Measurements from ENCODE around the gene MDFIC. TPM values are rescaled to one million over a fixed set of nuclear protein-coding genes. Genes with fewer than 3 reads are reported as not detected.

MDFIC gene
- polyA plus RNA-seq, 1 experiment = 35.9 TPM

- CTCF ChIA-PET = interaction anchor here (1.6 kb wide), 1 partner anchor 15 kb away, joined by 4 read pairs; no protein-coding TSS in a partner anchor
- no peaks in the 10 kb centered on the region for H3K27me3 ChIP-seq (ENCODE audit: control insufficient read depth, insufficient read depth, low read length)
- H3K4me3 ChIP-seq (ENCODE audit: low read depth, low read length) = no peak overlapping the region
- no peak overlapping the region for H3K27ac ChIP-seq (ENCODE audit: low read depth, low read length)
- POLR2A ChIA-PET = interaction anchor here (0.7 kb wide), 1 partner anchor 35 kb away, joined by 6 read pairs; no protein-coding TSS in a partner anchor
- no peak for DNase-seq (ENCODE audit: low read depth, low spot score)
- no peak for TF ChIP-seq CTCF (IDR thresholded peaks at IDR 0.05; ENCODE audit: low read depth, low read length)
- H3K9me3 ChIP-seq (ENCODE audit: control insufficient read depth, insufficient read depth, low read length) = no peaks in the 10 kb centered on the region
These were observed 51.3 kb downstream of the MDFIC start for GRCh38 chr7:114973147-114973546.

GRCh38 chr7:114975401-114975800, 53.5 kb downstream of the MDFIC start:
- no peaks in the 10 kb centered on the region for H3K27me3 ChIP-seq (ENCODE audit: control insufficient read depth, insufficient read depth, low read length)
- H3K9me3 ChIP-seq (ENCODE audit: control insufficient read depth, insufficient read depth, low read length) = no peaks in the 10 kb centered on the region
- no peak for TF ChIP-seq CTCF (IDR thresholded peaks at IDR 0.05; ENCODE audit: low read depth, low read length)
- POLR2A ChIA-PET = no interaction called here
- no peak overlapping the region for H3K4me3 ChIP-seq (ENCODE audit: low read depth, low read length)
- no peak overlapping the region for H3K27ac ChIP-seq (ENCODE audit: low read depth, low read length)
- CTCF ChIA-PET = no interaction called here
- no peak for DNase-seq (ENCODE audit: low read depth, low spot score)

- Histone ChIP-seq H3K27me3 (ENCODE audit: control insufficient read depth, insufficient read depth, low read length) (no peaks in the 10 kb centered on the region), H3K27ac (ENCODE audit: low read depth, low read length) (no peak overlapping the region), H3K4me3 (ENCODE audit: low read depth, low read length) (no peak overlapping the region), H3K9me3 (ENCODE audit: control insufficient read depth, insufficient read depth, low read length) (no peaks in the 10 kb centered on the region)
- no peak for DNase-seq (ENCODE audit: low read depth, low spot score)
- ChIA-PET POLR2A (no interaction called here), CTCF (no interaction called here)
- no peak for TF ChIP-seq CTCF (IDR thresholded peaks at IDR 0.05; ENCODE audit: low read depth, low read length)
These were observed 54.8 kb downstream of the MDFIC start for GRCh38 chr7:114976666-114977065.

DNA sequence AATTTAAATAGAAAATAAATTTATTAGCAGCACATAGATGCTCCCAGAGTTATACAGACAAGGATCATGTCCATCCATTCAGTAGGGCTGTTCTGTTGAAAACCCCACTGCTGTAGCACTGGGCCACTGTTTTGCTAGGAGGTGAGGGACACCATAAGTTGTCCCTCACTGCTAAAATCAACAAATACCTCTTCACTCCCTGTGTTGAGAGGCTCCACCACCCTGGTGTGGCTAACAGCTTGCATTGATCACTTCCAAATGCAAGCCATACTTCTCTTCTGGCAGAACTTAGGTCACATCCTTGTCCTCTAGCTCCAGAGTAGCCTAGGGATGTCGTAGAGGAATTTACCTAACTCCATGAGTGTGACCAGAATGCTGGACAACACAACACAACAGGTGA, 55.4 kb downstream of the MDFIC start:
- Histone ChIP-seq H3K27me3 (ENCODE audit: control insufficient read depth, insufficient read depth, low read length) (no peaks in the 10 kb centered on the region), H3K4me3 (ENCODE audit: low read depth, low read length) (no peak overlapping the region), H3K27ac (ENCODE audit: low read depth, low read length) (no peak overlapping the region), H3K9me3 (ENCODE audit: control insufficient read depth, insufficient read depth, low read length) (no peaks in the 10 kb centered on the region)
- no peak for TF ChIP-seq CTCF (IDR thresholded peaks at IDR 0.05; ENCODE audit: low read depth, low read length)
- no peak for DNase-seq (ENCODE audit: low read depth, low spot score)
- ChIA-PET CTCF (no interaction called here), POLR2A (no interaction called here)

GRCh38 chr7:114979388-114979787, 57.5 kb downstream of the MDFIC start:
- Histone ChIP-seq H3K27me3 (ENCODE audit: control insufficient read depth, insufficient read depth, low read length) (no peaks in the 10 kb centered on the region), H3K4me3 (ENCODE audit: low read depth, low read length) (no peak overlapping the region), H3K9me3 (ENCODE audit: control insufficient read depth, insufficient read depth, low read length) (no peaks in the 10 kb centered on the region), H3K27ac (ENCODE audit: low read depth, low read length) (no peak overlapping the region)
- no peak for DNase-seq (ENCODE audit: low read depth, low spot score)
- TF ChIP-seq CTCF (IDR thresholded peaks at IDR 0.05; ENCODE audit: low read depth, low read length) = no peak
- CTCF ChIA-PET = no interaction called here
- POLR2A ChIA-PET = no interaction called here

All from AG04450 (cell line).